K562 (cell line): ENCODE results near the gene THADA. TPM values are rescaled to one million over a fixed set of nuclear protein-coding genes. Genes with fewer than 3 reads are reported as not detected.

ENCODE experiments used
- FOXA3 ChIP-seq, 2 experiments: fragments of 450-650 bp in 1 of 2; sonication (generic) in 1 of 2; formaldehyde crosslinking; IDR thresholded peaks in 1 of 2; conservative IDR thresholded peaks in 1 of 2; 2 replicates each; pipeline versions ENCODE4 v1.4.0 to v1.8.0; 2020 to 2022; ENCODE audit warnings: mild to moderate bottlenecking in 2 of 2, missing genetic modification reagents in 1 of 2
- FOXM1 ChIP-seq, 2 experiments: fragments of 450-650 bp in 1 of 2; sonication (generic) in 1 of 2; formaldehyde crosslinking in 1 of 2; IDR thresholded peaks; 2 replicates each; pipeline versions ENCODE4 v1.6.1 to v1.9.0; 2017 to 2022; ENCODE audit warnings: low read depth in 2 of 2, mild to moderate bottlenecking in 2 of 2, missing genetic modification reagents in 1 of 2, moderate library complexity in 1 of 2
- GATAD2A ChIP-seq: fragments of 450-650 bp; IDR thresholded peaks from 2 replicates; pipeline ENCODE4 v1.6.1; 2017
- REST ChIP-seq, 2 experiments: fragments of 450-650 bp; formaldehyde crosslinking in 1 of 2; IDR thresholded peaks; 2 replicates each; pipeline versions ENCODE4 v1.4.0 to v1.6.1; 2014 to 2020; ENCODE audit warnings: mild to moderate bottlenecking in 2 of 2, borderline replicate concordance in 1 of 2, low read depth in 1 of 2
- SLC30A9 ChIP-seq: fragments of 250-450 bp; sonication (Bioruptor Pico); IDR thresholded peaks from 2 replicates; pipeline ENCODE4 v1.8.0; 2022; ENCODE audit warnings: mild to moderate bottlenecking, moderate library complexity
- USF1 ChIP-seq: sonication (generic); formaldehyde crosslinking; IDR thresholded peaks from 2 replicates; pipeline ENCODE4 v1.9.0; 2022; ENCODE audit warnings: mild to moderate bottlenecking, missing genetic modification reagents
- ZBTB7A ChIP-seq: IDR thresholded peaks from 2 replicates; pipeline ENCODE4 v1.6.1; 2011; ENCODE audit warnings: low read depth, mild to moderate bottlenecking, low read length, moderate library complexity, borderline replicate concordance; ENCODE audit not compliant: control insufficient read depth
- ZNF175 ChIP-seq: fragments of 200-800 bp; sonication (Bioruptor generic); IDR thresholded peaks from 2 replicates; pipeline ENCODE4 v1.6.1; 2016; ENCODE audit warnings: low read depth, mild to moderate bottlenecking, missing genetic modification characterization, missing compliant biosample characterization
- polyA plus RNA-seq, 8 experiments: library from polyadenylated mRNA; depleted of rRNA in 4 of 8; stranded (reverse) in 5 of 8; unstranded in 3 of 8; fragments of >200 nt; fragmentation: Nextera tagmentation in 2 of 8; fragmentation: Illumina TruSeq in 1 of 8; extraction: Ambion mirVana in 2 of 8; extraction: Trizol in 1 of 8; gene quantifications; 2 replicates each; pipeline versions ENCODE4 v1.2.1 to v1.2.3, GENCODE V29; 2011 to 2014; ENCODE audit warnings: inconsistent platforms in 1 of 8, missing spikeins in 1 of 8
- total RNA-seq, 7 experiments: library from RNA; depleted of rRNA in 6 of 7; stranded (reverse); fragments of >200 nt in 6 of 7; fragmentation: Illumina TruSeq in 2 of 7; extraction: Trizol in 2 of 7; gene quantifications; 2 replicates each; pipeline versions ENCODE4 v1.2.1 to v1.2.3, GENCODE V29; 2011 to 2021; ENCODE audit warnings: low replicate concordance in 1 of 7
- TF ChIP-seq, protein P1 (sequence below): fragments of 250-450 bp; sonication (Bioruptor Pico); IDR thresholded peaks from 2 replicates; pipeline ENCODE4 v1.5.0; 2022; ENCODE audit warnings: mild to moderate bottlenecking
- TF ChIP-seq, protein P2 (sequence below): fragments of 450-650 bp; IDR thresholded peaks from 2 replicates; pipeline ENCODE4 v1.7.1; 2018; ENCODE audit warnings: mild to moderate bottlenecking, low read depth; ENCODE audit not compliant: partially characterized antibody

The THADA gene
- total and polyA plus RNA-seq, 9 of the 15 experiments (the other 6 are each of a cell fraction or from before 2014, with no cell fraction given), result 17.8 to 34.7 (median 31.9) TPM

DNA sequence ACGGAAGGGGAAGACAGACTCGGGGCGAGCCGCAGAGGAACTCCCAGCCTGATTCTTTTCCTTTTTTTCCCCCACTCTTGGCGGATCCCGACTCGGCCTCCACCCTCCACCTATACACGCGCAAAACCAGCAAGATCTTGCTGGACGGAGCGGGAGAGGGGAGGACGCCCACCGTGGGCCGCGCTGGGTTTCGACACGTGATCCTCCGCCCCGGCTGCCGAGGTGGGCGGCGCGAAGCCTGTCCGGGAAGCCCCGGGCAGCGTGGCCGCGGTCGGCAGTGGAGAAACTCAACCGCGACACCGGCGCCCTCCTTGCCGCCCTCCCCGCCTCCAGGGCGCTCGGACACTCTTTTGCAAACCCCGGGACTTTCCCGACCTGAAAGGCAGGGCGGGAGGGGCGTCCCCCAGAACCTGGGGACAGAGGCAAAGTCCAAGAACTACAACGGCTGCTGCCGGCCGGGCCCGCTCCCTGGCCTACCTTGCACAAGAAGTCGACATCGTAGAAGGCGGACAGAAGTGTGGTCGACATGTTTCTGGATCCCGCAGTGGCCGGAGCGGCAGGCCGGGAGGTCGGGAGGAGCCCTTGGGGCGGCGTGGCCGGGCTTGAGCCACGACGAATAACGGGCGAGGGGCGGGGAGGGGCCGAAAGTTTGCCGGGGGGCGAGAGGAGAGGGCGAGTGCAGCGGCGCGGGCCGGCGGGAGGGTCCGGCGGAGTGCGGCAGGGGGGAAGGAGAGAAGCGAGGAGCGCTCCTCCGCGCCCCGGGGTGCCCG lies 369.9 kb downstream of the THADA start (continued):
- peak; percentile 35 for TF ChIP-seq REST (IDR thresholded peaks at IDR 0.05; ENCODE audit: borderline replicate concordance)
- no peak for TF ChIP-seq REST (CRISPR knock-in tag; IDR thresholded peaks at IDR 0.05; ENCODE audit: low read depth)
- TF ChIP-seq FOXA3 (CRISPR knock-in tag; conservative IDR thresholded peaks at IDR 0.05 in 1 of 2, IDR thresholded peaks at IDR 0.05 in 1 of 2), result peak in 1 of 2 experiments; percentile 70; a peak in 1 of 4 replicates
- TF ChIP-seq USF1, result peak; percentile 89
- TF ChIP-seq ZBTB7A, result peak; percentile 95
- no peak for TF ChIP-seq GATAD2A
- TF ChIP-seq, protein P1, sequence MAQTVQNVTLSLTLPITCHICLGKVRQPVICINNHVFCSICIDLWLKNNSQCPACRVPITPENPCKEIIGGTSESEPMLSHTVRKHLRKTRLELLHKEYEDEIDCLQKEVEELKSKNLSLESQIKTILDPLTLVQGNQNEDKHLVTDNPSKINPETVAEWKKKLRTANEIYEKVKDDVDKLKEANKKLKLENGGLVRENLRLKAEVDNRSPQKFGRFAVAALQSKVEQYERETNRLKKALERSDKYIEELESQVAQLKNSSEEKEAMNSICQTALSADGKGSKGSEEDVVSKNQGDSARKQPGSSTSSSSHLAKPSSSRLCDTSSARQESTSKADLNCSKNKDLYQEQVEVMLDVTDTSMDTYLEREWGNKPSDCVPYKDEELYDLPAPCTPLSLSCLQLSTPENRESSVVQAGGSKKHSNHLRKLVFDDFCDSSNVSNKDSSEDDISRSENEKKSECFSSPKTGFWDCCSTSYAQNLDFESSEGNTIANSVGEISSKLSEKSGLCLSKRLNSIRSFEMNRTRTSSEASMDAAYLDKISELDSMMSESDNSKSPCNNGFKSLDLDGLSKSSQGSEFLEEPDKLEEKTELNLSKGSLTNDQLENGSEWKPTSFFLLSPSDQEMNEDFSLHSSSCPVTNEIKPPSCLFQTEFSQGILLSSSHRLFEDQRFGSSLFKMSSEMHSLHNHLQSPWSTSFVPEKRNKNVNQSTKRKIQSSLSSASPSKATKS, result no peak
- no peak for TF ChIP-seq SLC30A9 (CRISPR knock-in tag)
- TF ChIP-seq, protein P2, sequence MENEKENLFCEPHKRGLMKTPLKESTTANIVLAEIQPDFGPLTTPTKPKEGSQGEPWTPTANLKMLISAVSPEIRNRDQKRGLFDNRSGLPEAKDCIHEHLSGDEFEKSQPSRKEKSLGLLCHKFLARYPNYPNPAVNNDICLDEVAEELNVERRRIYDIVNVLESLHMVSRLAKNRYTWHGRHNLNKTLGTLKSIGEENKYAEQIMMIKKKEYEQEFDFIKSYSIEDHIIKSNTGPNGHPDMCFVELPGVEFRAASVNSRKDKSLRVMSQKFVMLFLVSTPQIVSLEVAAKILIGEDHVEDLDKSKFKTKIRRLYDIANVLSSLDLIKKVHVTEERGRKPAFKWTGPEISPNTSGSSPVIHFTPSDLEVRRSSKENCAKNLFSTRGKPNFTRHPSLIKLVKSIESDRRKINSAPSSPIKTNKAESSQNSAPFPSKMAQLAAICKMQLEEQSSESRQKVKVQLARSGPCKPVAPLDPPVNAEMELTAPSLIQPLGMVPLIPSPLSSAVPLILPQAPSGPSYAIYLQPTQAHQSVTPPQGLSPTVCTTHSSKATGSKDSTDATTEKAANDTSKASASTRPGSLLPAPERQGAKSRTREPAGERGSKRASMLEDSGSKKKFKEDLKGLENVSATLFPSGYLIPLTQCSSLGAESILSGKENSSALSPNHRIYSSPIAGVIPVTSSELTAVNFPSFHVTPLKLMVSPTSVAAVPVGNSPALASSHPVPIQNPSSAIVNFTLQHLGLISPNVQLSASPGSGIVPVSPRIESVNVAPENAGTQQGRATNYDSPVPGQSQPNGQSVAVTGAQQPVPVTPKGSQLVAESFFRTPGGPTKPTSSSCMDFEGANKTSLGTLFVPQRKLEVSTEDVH, result no peak
- no peak for TF ChIP-seq ZNF175 (CRISPR knock-in tag)
- TF ChIP-seq FOXM1 (IDR thresholded peaks at IDR 0.05; ENCODE audit: low read depth), result no peak
- TF ChIP-seq FOXM1 (CRISPR knock-in tag; IDR thresholded peaks at IDR 0.05; ENCODE audit: low read depth), result 0 out of 2 replicates have a peak, but pooled peaks have one; percentile 41
